ENCODE results near the gene LSM7. TPM values are rescaled to one million over a fixed set of nuclear protein-coding genes. Genes with fewer than 3 reads are reported as not detected.

LSM7 gene
- total RNA-seq, 2 experiments from 2014 or later: 73.6 to 80.1 TPM

GRCh38 chr19:2338055-2338615 is 9.7 kb upstream of the LSM7 start:
- intact Hi-C loops (cut with DNase I, micrococcal nuclease): no loop called here
- Mint-ChIP-seq H3K4me3 (no peak overlapping the region), H3K27me3 (no peaks in the 10 kb centered on the region), H3K4me1 (ENCODE audit: low read depth) (peaks cover 11% of the 10 kb centered on the region), H3K36me3 (ENCODE audit: low read depth) (peaks cover 17% of the 10 kb centered on the region), H3K9me3 (no peaks in the 10 kb centered on the region), H3K27ac (no peak overlapping the region)
- no peak for DNase-seq
- peaks cover 20% of the 10 kb centered on the region for H3K36me3 ChIP-seq (ENCODE audit: insufficient read depth, low read length)
- CTCF ChIA-PET: no interaction called here
- H3K9me3 ChIP-seq (ENCODE audit: control insufficient read depth in 1 of 2, insufficient read depth in 1 of 2, low read length in 2 of 2): peaks cover 0 to 6% of the 10 kb centered on the region in 2 experiments
- H3K27ac ChIP-seq (ENCODE audit: low read depth in 1 of 2, low read length in 2 of 2): no peak overlapping the region
- no peak overlapping the region for H3K4me3 ChIP-seq (ENCODE audit: low read length)
- no peak for ATAC-seq (ENCODE audit: poor library complexity)
- TF ChIP-seq, protein P1, sequence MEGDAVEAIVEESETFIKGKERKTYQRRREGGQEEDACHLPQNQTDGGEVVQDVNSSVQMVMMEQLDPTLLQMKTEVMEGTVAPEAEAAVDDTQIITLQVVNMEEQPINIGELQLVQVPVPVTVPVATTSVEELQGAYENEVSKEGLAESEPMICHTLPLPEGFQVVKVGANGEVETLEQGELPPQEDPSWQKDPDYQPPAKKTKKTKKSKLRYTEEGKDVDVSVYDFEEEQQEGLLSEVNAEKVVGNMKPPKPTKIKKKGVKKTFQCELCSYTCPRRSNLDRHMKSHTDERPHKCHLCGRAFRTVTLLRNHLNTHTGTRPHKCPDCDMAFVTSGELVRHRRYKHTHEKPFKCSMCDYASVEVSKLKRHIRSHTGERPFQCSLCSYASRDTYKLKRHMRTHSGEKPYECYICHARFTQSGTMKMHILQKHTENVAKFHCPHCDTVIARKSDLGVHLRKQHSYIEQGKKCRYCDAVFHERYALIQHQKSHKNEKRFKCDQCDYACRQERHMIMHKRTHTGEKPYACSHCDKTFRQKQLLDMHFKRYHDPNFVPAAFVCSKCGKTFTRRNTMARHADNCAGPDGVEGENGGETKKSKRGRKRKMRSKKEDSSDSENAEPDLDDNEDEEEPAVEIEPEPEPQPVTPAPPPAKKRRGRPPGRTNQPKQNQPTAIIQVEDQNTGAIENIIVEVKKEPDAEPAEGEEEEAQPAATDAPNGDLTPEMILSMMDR (IDR thresholded peaks at IDR 0.05): no peak
- H3K27me3 ChIP-seq (ENCODE audit: control insufficient read depth in 1 of 2, insufficient read depth in 2 of 2, low read length in 2 of 2): no peaks in the 10 kb centered on the region
- peaks cover 12% of the 10 kb centered on the region for H3K4me1 ChIP-seq (ENCODE audit: insufficient read depth, low read length)
- POLR2A ChIA-PET: no interaction called here

DNA sequence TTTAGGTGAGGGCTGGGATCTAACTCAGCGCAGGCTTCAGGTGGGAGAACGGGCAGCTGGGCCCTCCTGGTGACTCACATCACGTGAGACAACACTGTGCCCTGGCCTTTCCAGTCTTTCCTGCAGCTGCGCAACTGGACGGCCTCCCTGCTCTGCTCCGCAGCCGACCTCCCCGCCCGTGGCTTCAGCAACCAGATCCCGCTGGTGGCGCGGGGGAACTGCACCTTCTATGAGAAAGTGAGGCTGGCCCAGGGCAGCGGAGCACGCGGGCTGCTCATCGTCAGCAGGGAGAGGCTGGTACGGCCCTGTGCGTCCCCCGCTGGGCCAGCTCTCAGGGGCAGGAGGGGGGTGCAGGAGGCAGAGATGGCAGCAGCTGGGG is 8.9 kb upstream of the LSM7 start:
- no peak overlapping the region for H3K27ac Mint-ChIP-seq
- Histone ChIP-seq H3K36me3 (ENCODE audit: insufficient read depth, low read length) (peaks cover 20% of the 10 kb centered on the region), H3K4me1 (ENCODE audit: insufficient read depth, low read length) (peaks cover 18% of the 10 kb centered on the region), H3K27ac (ENCODE audit: low read depth in 1 of 2, low read length in 2 of 2) (no peak overlapping the region), H3K9me3 (ENCODE audit: control insufficient read depth in 1 of 2, insufficient read depth in 1 of 2, low read length in 2 of 2) (peaks cover 0 to 6% of the 10 kb centered on the region in 2 experiments), H3K4me3 (ENCODE audit: low read length) (no peak overlapping the region), H3K27me3 (ENCODE audit: control insufficient read depth in 1 of 2, insufficient read depth in 2 of 2, low read length in 2 of 2) (no peaks in the 10 kb centered on the region)
- peaks cover 20% of the 10 kb centered on the region for H3K36me3 Mint-ChIP-seq (ENCODE audit: low read depth)
- intact Hi-C loops (cut with DNase I, micrococcal nuclease): no loop called here
- H3K4me1 Mint-ChIP-seq (ENCODE audit: low read depth): peaks cover 15% of the 10 kb centered on the region
- no peaks in the 10 kb centered on the region for H3K9me3 Mint-ChIP-seq
- H3K27me3 Mint-ChIP-seq: no peaks in the 10 kb centered on the region
- ATAC-seq (ENCODE audit: poor library complexity): no peak
- H3K4me3 Mint-ChIP-seq: no peak overlapping the region
- no peak for DNase-seq
- CTCF ChIA-PET: no interaction called here
- TF ChIP-seq, protein P1 (IDR thresholded peaks at IDR 0.05): no peak
- POLR2A ChIA-PET: no interaction called here

- Mint-ChIP-seq H3K27ac (peak overlapping the region; percentile 74), H3K4me1 (ENCODE audit: low read depth) (peaks cover 21% of the 10 kb centered on the region), H3K9me3 (no peaks in the 10 kb centered on the region), H3K4me3 (no peak overlapping the region), H3K27me3 (no peaks in the 10 kb centered on the region), H3K36me3 (ENCODE audit: low read depth) (peaks cover 20% of the 10 kb centered on the region)
- CTCF ChIA-PET: no interaction called here
- TF ChIP-seq, protein P1 (IDR thresholded peaks at IDR 0.05): no peak
- H3K4me3 ChIP-seq (ENCODE audit: low read length): no peak overlapping the region
- DNase-seq: no peak
- peaks cover 23% of the 10 kb centered on the region for H3K4me1 ChIP-seq (ENCODE audit: insufficient read depth, low read length)
- no peaks in the 10 kb centered on the region for H3K27me3 ChIP-seq (ENCODE audit: control insufficient read depth in 1 of 2, insufficient read depth in 2 of 2, low read length in 2 of 2)
- peaks cover 0 to 6% of the 10 kb centered on the region in 2 experiments for H3K9me3 ChIP-seq (ENCODE audit: control insufficient read depth in 1 of 2, insufficient read depth in 1 of 2, low read length in 2 of 2)
- intact Hi-C loops (cut with DNase I, micrococcal nuclease): no loop called here
- peaks cover 18% of the 10 kb centered on the region for H3K36me3 ChIP-seq (ENCODE audit: insufficient read depth, low read length)
- no peak overlapping the region for H3K27ac ChIP-seq (ENCODE audit: low read depth in 1 of 2, low read length in 2 of 2)
- ATAC-seq (ENCODE audit: poor library complexity): no peak
- POLR2A ChIA-PET: no interaction called here
Observed at GRCh38 chr19:2336528-2337328, 8.3 kb upstream of the LSM7 start.

Measured in CD4-positive, alpha-beta T cell (primary cell).